Epidermal melanocyte (primary cell): ENCODE data around the gene SIPA1L3.

Source experiments
- DNase-seq: peaks from one replicate; pipeline ENCODE4 v3.0.0; 2011; ENCODE audit warnings: low spot score; ENCODE audit not compliant: insufficient read length

SIPA1L3 gene

GRCh38 chr19:38111898-38112297, 204.9 kb downstream of the SIPA1L3 start:
- DNase-seq, result no peak

- no peak for DNase-seq
These were observed 207.6 kb downstream of the SIPA1L3 start for GRCh38 chr19:38114651-38115050.

- DNase-seq, result no peak
These were observed 208.3 kb downstream of the SIPA1L3 start for GRCh38 chr19:38115271-38115802.

- DNase-seq, result no peak
These were observed 211.2 kb downstream of the SIPA1L3 start for GRCh38 chr19:38118176-38118575.

GRCh38 chr19:38120471-38121025, 213.5 kb downstream of the SIPA1L3 start:
- DNase-seq, result no peak

- DNase-seq, result no peak
These were observed 215.5 kb downstream of the SIPA1L3 start for GRCh38 chr19:38122402-38123093.

GRCh38 chr19:38125238-38125637, 218.2 kb downstream of the SIPA1L3 start:
- DNase-seq, result no peak

GRCh38 chr19:38130399-38130798, 223.4 kb downstream of the SIPA1L3 start:
- DNase-seq, result no peak

GRCh38 chr19:38132781-38133180, 225.8 kb downstream of the SIPA1L3 start:
- DNase-seq, result no peak

- DNase-seq, result no peak
These were observed 226.3 kb downstream of the SIPA1L3 start for GRCh38 chr19:38133319-38133718.

- DNase-seq, result no peak
These were observed 227.6 kb downstream of the SIPA1L3 start for GRCh38 chr19:38134540-38135149.

- no peak for DNase-seq
These were observed 228.4 kb downstream of the SIPA1L3 start for GRCh38 chr19:38135150-38135998.

- DNase-seq, result no peak
These were observed 232.1 kb downstream of the SIPA1L3 start for GRCh38 chr19:38139122-38139521.

GRCh38 chr19:38141108-38141507, 234.1 kb downstream of the SIPA1L3 start:
- no peak for DNase-seq

GRCh38 chr19:38142176-38143035, 235.4 kb downstream of the SIPA1L3 start:
- DNase-seq, result peak; percentile 63

GRCh38 chr19:38143847-38144246, 236.8 kb downstream of the SIPA1L3 start:
- no peak for DNase-seq

- no peak for DNase-seq
These were observed 237.7 kb downstream of the SIPA1L3 start for GRCh38 chr19:38144667-38145066.

- peak; percentile 61 for DNase-seq
These were observed 238.6 kb downstream of the SIPA1L3 start for GRCh38 chr19:38145623-38146022.

- DNase-seq, result no peak
These were observed 241.3 kb downstream of the SIPA1L3 start for GRCh38 chr19:38148337-38148736.

- DNase-seq, result no peak
These were observed 242.7 kb downstream of the SIPA1L3 start for GRCh38 chr19:38149661-38150061.

- DNase-seq, result no peak
These were observed 244.2 kb downstream of the SIPA1L3 start for GRCh38 chr19:38151242-38151641.
